Fibroblast of lung (primary cell): Measurements from ENCODE around the gene RRP7A.
"Not testable (repeated sequence)": the region's sequence is repeated elsewhere in the genome, so short reads cannot be mapped to it uniquely, and the experiment has no call there.

Experiments used
- EZH2 ChIP-seq: IDR thresholded peaks from 2 replicates; pipeline ENCODE4 v1.5.1; 2012; ENCODE audit warnings: low read length, control low read depth, mild to moderate bottlenecking; ENCODE audit errors: missing control alignments
- TF ChIP-seq, protein P1 (sequence below), 2 donors: IDR thresholded peaks in 1 of 2; conservative IDR thresholded peaks in 1 of 2; 1 replicate in 1 of 2; 2 replicates in 1 of 2; pipeline ENCODE4 v1.5.1; 2011 to 2012; ENCODE audit warnings: low read length in 2 of 2, control low read depth in 1 of 2, inconsistent platforms in 1 of 2, low read depth in 1 of 2, mild to moderate bottlenecking in 1 of 2

DNA sequence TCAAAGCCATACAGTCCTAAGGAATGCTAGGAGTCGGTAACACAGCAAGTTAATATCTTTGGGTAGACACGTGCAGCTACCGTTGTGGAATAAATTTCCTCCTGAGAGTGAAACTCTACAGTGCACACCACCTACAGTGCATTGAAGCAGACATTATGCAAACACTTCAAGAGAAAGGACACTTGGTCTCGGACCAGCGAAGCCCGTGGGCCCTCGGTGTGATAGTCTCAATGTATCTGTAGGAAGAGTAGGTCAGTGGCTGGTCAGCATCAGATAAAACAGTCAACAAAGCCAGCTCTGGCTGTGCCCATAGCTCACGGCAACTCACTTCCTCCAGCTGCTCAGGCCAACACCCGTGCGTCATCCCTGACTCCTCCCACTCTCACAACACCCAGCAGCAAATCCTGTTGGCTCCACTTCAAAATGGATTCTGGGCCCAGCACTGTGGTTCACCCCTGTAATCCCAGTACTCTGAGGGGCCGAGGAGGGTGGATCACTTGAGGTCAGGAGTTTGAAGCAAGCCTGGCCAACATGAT, 19.7 kb upstream of the RRP7A start:
- TF ChIP-seq, protein P1, sequence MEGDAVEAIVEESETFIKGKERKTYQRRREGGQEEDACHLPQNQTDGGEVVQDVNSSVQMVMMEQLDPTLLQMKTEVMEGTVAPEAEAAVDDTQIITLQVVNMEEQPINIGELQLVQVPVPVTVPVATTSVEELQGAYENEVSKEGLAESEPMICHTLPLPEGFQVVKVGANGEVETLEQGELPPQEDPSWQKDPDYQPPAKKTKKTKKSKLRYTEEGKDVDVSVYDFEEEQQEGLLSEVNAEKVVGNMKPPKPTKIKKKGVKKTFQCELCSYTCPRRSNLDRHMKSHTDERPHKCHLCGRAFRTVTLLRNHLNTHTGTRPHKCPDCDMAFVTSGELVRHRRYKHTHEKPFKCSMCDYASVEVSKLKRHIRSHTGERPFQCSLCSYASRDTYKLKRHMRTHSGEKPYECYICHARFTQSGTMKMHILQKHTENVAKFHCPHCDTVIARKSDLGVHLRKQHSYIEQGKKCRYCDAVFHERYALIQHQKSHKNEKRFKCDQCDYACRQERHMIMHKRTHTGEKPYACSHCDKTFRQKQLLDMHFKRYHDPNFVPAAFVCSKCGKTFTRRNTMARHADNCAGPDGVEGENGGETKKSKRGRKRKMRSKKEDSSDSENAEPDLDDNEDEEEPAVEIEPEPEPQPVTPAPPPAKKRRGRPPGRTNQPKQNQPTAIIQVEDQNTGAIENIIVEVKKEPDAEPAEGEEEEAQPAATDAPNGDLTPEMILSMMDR (conservative IDR thresholded peaks at IDR 0.05 in 1 of 2, IDR thresholded peaks at IDR 0.05 in 1 of 2; ENCODE audit: low read depth in 1 of 2, low read length in 2 of 2), result not testable (repeated sequence)
- TF ChIP-seq EZH2, result not testable (repeated sequence)
